C4-2B (cell line): ENCODE results near the gene MEG3.

Experiments
- H3K27ac ChIP-seq: fragments of 450-650 bp; 2 replicates; pipeline ENCODE4 v1.5.1; 2017
- CTCF ChIP-seq: fragments of 450-650 bp; conservative IDR thresholded peaks from 2 replicates; pipeline ENCODE4 v1.5.1; 2017; ENCODE audit warnings: mild to moderate bottlenecking
- ZFX ChIP-seq: fragments of 450-650 bp; IDR thresholded peaks from 2 replicates; pipeline ENCODE4 v1.6.1; 2017

Gene MEG3

GRCh38 chr14:100904307-100905087 is 78.6 kb downstream of the MEG3 start:
- no peak overlapping the region for H3K27ac ChIP-seq
- TF ChIP-seq CTCF = peak; percentile 24
- no peak for TF ChIP-seq ZFX

- no peak overlapping the region for H3K27ac ChIP-seq
- TF ChIP-seq ZFX (no peak), CTCF (no peak)
Observed at GRCh38 chr14:100905166-100905565, 79.2 kb downstream of the MEG3 start.

- TF ChIP-seq CTCF (peak; percentile 37), ZFX (no peak)
- H3K27ac ChIP-seq = no peak overlapping the region
Observed at GRCh38 chr14:100906420-100906819, 80.5 kb downstream of the MEG3 start.

- no peak overlapping the region for H3K27ac ChIP-seq
- no peak for TF ChIP-seq CTCF
- no peak for TF ChIP-seq ZFX
Observed at GRCh38 chr14:100907240-100907639, 81.3 kb downstream of the MEG3 start.

- TF ChIP-seq ZFX (no peak), CTCF (no peak)
- no peak overlapping the region for H3K27ac ChIP-seq
Observed at GRCh38 chr14:100909439-100909838, 83.5 kb downstream of the MEG3 start.
